Measurements from ENCODE around the gene VAV1. TPM values are rescaled to one million over a fixed set of nuclear protein-coding genes. Genes with fewer than 3 reads are reported as not detected.

Gene VAV1
- total RNA-seq, 2 experiments from 2014 or later, result 105 to 107 TPM

GRCh38 chr19:6732803-6733337 lies 39.6 kb upstream of the VAV1 start:
- POLR2A ChIA-PET, result no interaction called here
- CTCF ChIA-PET, result interaction anchor here (1.4 kb wide), 1 partner anchor 10 kb away, joined by 3 read pairs; no protein-coding TSS in a partner anchor
- H3K27ac Mint-ChIP-seq, result no peak overlapping the region

GRCh38 chr19:6733338-6734095 lies 39.0 kb upstream of the VAV1 start:
- peaks cover 26% of the 10 kb centered on the region for H3K36me3 Mint-ChIP-seq (ENCODE audit: low read depth)
- no peak for DNase-seq
- H3K4me1 Mint-ChIP-seq, result peaks cover 22% of the 10 kb centered on the region
- POLR2A ChIA-PET, result no interaction called here
- no peaks in the 10 kb centered on the region for H3K9me3 Mint-ChIP-seq
- H3K27me3 Mint-ChIP-seq, result no peaks in the 10 kb centered on the region
- no peak overlapping the region for H3K4me3 Mint-ChIP-seq
- CTCF ChIA-PET, result interaction anchor here (1.4 kb wide), 1 partner anchor 11 kb away, joined by 3 read pairs; no protein-coding TSS in a partner anchor
- H3K27ac Mint-ChIP-seq, result no peak overlapping the region

More at GRCh38 chr19:6732803-6733337, 39.6 kb upstream of the VAV1 start:
- DNase-seq, result no peak
- Mint-ChIP-seq H3K4me1 (peaks cover 16% of the 10 kb centered on the region), H3K9me3 (no peaks in the 10 kb centered on the region), H3K4me3 (no peak overlapping the region), H3K36me3 (ENCODE audit: low read depth) (peaks cover 26% of the 10 kb centered on the region), H3K27me3 (no peaks in the 10 kb centered on the region)

- H3K9me3 Mint-ChIP-seq, result no peaks in the 10 kb centered on the region
- H3K36me3 Mint-ChIP-seq (ENCODE audit: low read depth), result peaks cover 26% of the 10 kb centered on the region
- ChIA-PET CTCF (interaction anchor here (1.4 kb wide), 1 partner anchor 12 kb away, joined by 3 read pairs; no protein-coding TSS in a partner anchor), POLR2A (no interaction called here)
- no peaks in the 10 kb centered on the region for H3K27me3 Mint-ChIP-seq
- peaks cover 29% of the 10 kb centered on the region for H3K4me1 Mint-ChIP-seq
- H3K27ac Mint-ChIP-seq, result no peak overlapping the region
- no peak for DNase-seq
- H3K4me3 Mint-ChIP-seq, result no peak overlapping the region
Measured at GRCh38 chr19:6734096-6734696, 38.3 kb upstream of the VAV1 start.

GRCh38 chr19:6735181-6735911 lies 37.2 kb upstream of the VAV1 start:
- H3K27ac Mint-ChIP-seq, result peak overlapping the region; percentile 99
- CTCF ChIA-PET, result interaction anchor here (1.0 to 4.0 kb wide), 9 partner anchors 53 to 366 kb away, joined by 3 to 126 read pairs (median 5); partner anchors contain the start of genes DENND1C and KHSRP
- H3K9me3 Mint-ChIP-seq, result no peaks in the 10 kb centered on the region
- H3K36me3 Mint-ChIP-seq (ENCODE audit: low read depth), result peaks cover 20% of the 10 kb centered on the region
- no peaks in the 10 kb centered on the region for H3K27me3 Mint-ChIP-seq
- H3K4me1 Mint-ChIP-seq, result peaks cover 31% of the 10 kb centered on the region
- POLR2A ChIA-PET, result interaction anchor here (1.3 to 4.2 kb wide), 7 partner anchors 37 to 276 kb away, joined by 3 to 44 read pairs (median 7); partner anchors contain the start of genes SLC25A23, TNFSF14 and VAV1
- DNase-seq, result no peak
- peak overlapping the region; percentile 93 for H3K4me3 Mint-ChIP-seq

GRCh38 chr19:6736169-6736916 lies 36.2 kb upstream of the VAV1 start:
- no peaks in the 10 kb centered on the region for H3K27me3 Mint-ChIP-seq
- ChIA-PET POLR2A (interaction anchor here (0.7 to 4.2 kb wide), 22 partner anchors 30 to 343 kb away, joined by 3 to 44 read pairs (median 4); partner anchors contain the start of genes DENND1C, GTF2F1, SH2D3A and SLC25A23), CTCF (interaction anchor here (0.5 to 4.4 kb wide), 27 partner anchors 25 to 367 kb away, joined by 3 to 126 read pairs (median 4); partner anchors contain the start of genes ALKBH7, DENND1C, KHSRP and SH2D3A)
- H3K4me3 Mint-ChIP-seq, result peak overlapping the region; percentile 93
- no peaks in the 10 kb centered on the region for H3K9me3 Mint-ChIP-seq
- peaks cover 20% of the 10 kb centered on the region for H3K36me3 Mint-ChIP-seq (ENCODE audit: low read depth)
- peak; percentile 76 for DNase-seq
- peak overlapping the region; percentile 99 for H3K27ac Mint-ChIP-seq
- peaks cover 36% of the 10 kb centered on the region for H3K4me1 Mint-ChIP-seq

- no peak for DNase-seq
- Mint-ChIP-seq H3K27ac (peak overlapping the region; percentile 99), H3K4me1 (peaks cover 38% of the 10 kb centered on the region), H3K36me3 (ENCODE audit: low read depth) (peaks cover 20% of the 10 kb centered on the region), H3K9me3 (no peaks in the 10 kb centered on the region), H3K27me3 (no peaks in the 10 kb centered on the region), H3K4me3 (peak overlapping the region; percentile 93)
- POLR2A ChIA-PET, result interaction anchor here (1.0 to 4.2 kb wide), 24 partner anchors 8 to 759 kb away, joined by 3 to 44 read pairs (median 5); partner anchors contain the start of genes DENND1C, GTF2F1, RANBP3 and SH2D3A
- CTCF ChIA-PET, result interaction anchor here (0.5 to 4.4 kb wide), 34 partner anchors 24 to 364 kb away, joined by 3 to 126 read pairs (median 4); partner anchors contain the start of genes ALKBH7, DENND1C, KHSRP and SH2D3A
Measured at GRCh38 chr19:6736917-6737283, 35.6 kb upstream of the VAV1 start.

- peak; percentile 100 for DNase-seq
- Mint-ChIP-seq H3K4me3 (peak within 1 kb of the TSS; percentile 93), H3K9me3 (no peaks in the 10 kb centered on the region), H3K27ac (peak within 1 kb of the TSS; percentile 99), H3K27me3 (no peaks in the 10 kb centered on the region), H3K4me1 (peaks cover 38% of the 10 kb centered on the region), H3K36me3 (ENCODE audit: low read depth) (peaks cover 18% of the 10 kb centered on the region)
- ChIA-PET CTCF (interaction anchor here (0.6 to 4.4 kb wide), 26 partner anchors 16 to 365 kb away, joined by 3 to 126 read pairs (median 5); partner anchors contain the start of genes ALKBH7, SH2D3A, TNFSF14 and VAV1), POLR2A (interaction anchor here (1.0 to 4.2 kb wide), 19 partner anchors 9 to 759 kb away, joined by 3 to 44 read pairs (median 5); partner anchors contain the start of genes RANBP3, SH2D3A, VAV1 and ZNF557)
Measured at GRCh38 chr19:6737284-6737872, 35.1 kb upstream of the VAV1 start, which contains the start of gene GPR108. Gene GPR108 (minus strand): TSS chr19:6737580. CDS start chr19:6737576, 4 bp downstream.

GRCh38 chr19:6737873-6738786 lies 34.4 kb upstream of the VAV1 start:
- CTCF ChIA-PET, result interaction anchor here (0.6 to 4.4 kb wide), 34 partner anchors 9 to 366 kb away, joined by 3 to 126 read pairs (median 4); partner anchors contain the start of genes ALKBH7, SH2D3A, TNFSF14 and VAV1
- Mint-ChIP-seq H3K36me3 (ENCODE audit: low read depth) (peaks cover 12% of the 10 kb centered on the region), H3K27ac (peak overlapping the region; percentile 99), H3K9me3 (no peaks in the 10 kb centered on the region), H3K4me3 (peak overlapping the region; percentile 93), H3K4me1 (peaks cover 38% of the 10 kb centered on the region), H3K27me3 (no peaks in the 10 kb centered on the region)
- POLR2A ChIA-PET, result interaction anchor here (1.0 to 4.2 kb wide), 17 partner anchors 9 to 760 kb away, joined by 3 to 44 read pairs (median 5); partner anchors contain the start of genes RANBP3, SH2D3A, VAV1 and ZNF557
- DNase-seq, result peak; percentile 88

GRCh38 chr19:6738787-6739389 lies 33.6 kb upstream of the VAV1 start:
- POLR2A ChIA-PET, result interaction anchor here (1.0 to 4.2 kb wide), 8 partner anchors 10 to 124 kb away, joined by 3 to 44 read pairs (median 8); partner anchors contain the start of genes SH2D3A and VAV1
- DNase-seq, result peak; percentile 47
- Mint-ChIP-seq H3K27ac (peak overlapping the region; percentile 99), H3K4me3 (peak overlapping the region; percentile 93), H3K27me3 (no peaks in the 10 kb centered on the region), H3K9me3 (no peaks in the 10 kb centered on the region), H3K36me3 (ENCODE audit: low read depth) (peaks cover 10% of the 10 kb centered on the region), H3K4me1 (peaks cover 38% of the 10 kb centered on the region)
- CTCF ChIA-PET, result interaction anchor here (0.7 to 4.4 kb wide), 19 partner anchors 8 to 221 kb away, joined by 3 to 126 read pairs (median 7); partner anchors contain the start of genes SH2D3A, TNFSF14 and VAV1

Measured in activated CD4-positive, alpha-beta memory T cell treated with anti-CD3 and anti-CD28 coated beads, Interleukin-2, amount 10 ng/mL, durations not matched to agents 7 days and 5 days (primary cell).